ENCODE results near the gene NUP37.

DNA sequence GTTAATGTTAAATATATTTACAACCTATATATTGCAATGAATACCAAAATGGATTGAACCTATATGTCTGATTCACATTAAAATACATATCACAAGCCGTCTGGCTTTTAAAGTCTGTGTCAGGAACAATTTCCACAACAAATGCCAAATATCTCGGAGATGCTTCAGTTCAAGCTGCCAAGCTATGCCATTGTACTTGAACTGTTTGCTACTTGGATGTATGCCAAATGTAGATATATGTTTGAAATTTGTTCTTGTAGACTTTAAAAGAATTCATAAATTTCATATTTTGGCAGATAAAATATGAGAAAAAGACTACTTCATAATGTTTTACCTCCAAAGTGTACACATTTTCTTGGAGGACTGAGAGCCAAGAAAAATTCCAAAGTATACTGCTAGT lies 95.1 kb downstream of the NUP37 start:
- TF ChIP-seq, protein P1, sequence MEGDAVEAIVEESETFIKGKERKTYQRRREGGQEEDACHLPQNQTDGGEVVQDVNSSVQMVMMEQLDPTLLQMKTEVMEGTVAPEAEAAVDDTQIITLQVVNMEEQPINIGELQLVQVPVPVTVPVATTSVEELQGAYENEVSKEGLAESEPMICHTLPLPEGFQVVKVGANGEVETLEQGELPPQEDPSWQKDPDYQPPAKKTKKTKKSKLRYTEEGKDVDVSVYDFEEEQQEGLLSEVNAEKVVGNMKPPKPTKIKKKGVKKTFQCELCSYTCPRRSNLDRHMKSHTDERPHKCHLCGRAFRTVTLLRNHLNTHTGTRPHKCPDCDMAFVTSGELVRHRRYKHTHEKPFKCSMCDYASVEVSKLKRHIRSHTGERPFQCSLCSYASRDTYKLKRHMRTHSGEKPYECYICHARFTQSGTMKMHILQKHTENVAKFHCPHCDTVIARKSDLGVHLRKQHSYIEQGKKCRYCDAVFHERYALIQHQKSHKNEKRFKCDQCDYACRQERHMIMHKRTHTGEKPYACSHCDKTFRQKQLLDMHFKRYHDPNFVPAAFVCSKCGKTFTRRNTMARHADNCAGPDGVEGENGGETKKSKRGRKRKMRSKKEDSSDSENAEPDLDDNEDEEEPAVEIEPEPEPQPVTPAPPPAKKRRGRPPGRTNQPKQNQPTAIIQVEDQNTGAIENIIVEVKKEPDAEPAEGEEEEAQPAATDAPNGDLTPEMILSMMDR (conservative IDR thresholded peaks at IDR 0.05), result no peak
- no peak for TF ChIP-seq ZFX (IDR thresholded peaks at IDR 0.05)

All from C4-2B (cell line).